GM12878 (cell line): Measurements from ENCODE around the gene TXNRD3.

Experiments
- CBFB ChIP-seq: IDR thresholded peaks from 2 replicates; pipeline ENCODE4 v1.6.1; 2016; ENCODE audit warnings: antibody characterized with exemption, low read depth
- CTCF ChIP-seq, 3 experiments: IDR thresholded peaks in 2 of 3; conservative IDR thresholded peaks in 1 of 3; 2 replicates each; pipeline ENCODE4 v1.5.1; 2011; ENCODE audit warnings: low read depth in 3 of 3, low read length in 3 of 3, mild to moderate bottlenecking in 3 of 3, control low read depth in 2 of 3, moderate library complexity in 2 of 3, inconsistent platforms in 1 of 3, mixed read lengths in 1 of 3; ENCODE audit not compliant: control insufficient read depth in 2 of 3, insufficient read depth in 1 of 3; ENCODE audit errors: extremely low read depth in 1 of 3
- EZH2 ChIP-seq: IDR thresholded peaks from 2 replicates; pipeline ENCODE4 v1.6.1; 2012; ENCODE audit warnings: low read depth, mild to moderate bottlenecking, control low read depth, inconsistent platforms, low read length, borderline replicate concordance; ENCODE audit not compliant: control insufficient read depth
- POLR2A ChIP-seq: IDR thresholded peaks from 2 replicates; pipeline ENCODE4 v1.6.1; 2011; ENCODE audit warnings: low read depth, mild to moderate bottlenecking, low read length
- RFX5 ChIP-seq: IDR thresholded peaks from 2 replicates; pipeline ENCODE4 v1.6.1; 2011; ENCODE audit warnings: low read depth, low read length, improper control_type of control experiment
- SUZ12 ChIP-seq: fragments of 200-600 bp; sonication (generic); IDR thresholded peaks from one replicate; pipeline ENCODE4 v1.6.1; 2018; ENCODE audit warnings: antibody characterized with exemption, mild to moderate bottlenecking; ENCODE audit not compliant: unreplicated experiment
- TF ChIP-seq, protein P1 (sequence below): IDR thresholded peaks from 2 replicates; pipeline ENCODE4 v1.6.1; 2012; ENCODE audit warnings: low read depth, low read length, improper control_type of control experiment

- TF ChIP-seq RFX5 (no peak), CBFB (no peak), SUZ12 (no peak), POLR2A (no peak), EZH2 (no peak), CTCF (IDR thresholded peaks at IDR 0.05 in 2 of 3, conservative IDR thresholded peaks at IDR 0.05 in 1 of 3; ENCODE audit: control insufficient read depth in 2 of 3, extremely low read depth in 1 of 3, insufficient read depth in 1 of 3, low read depth in 3 of 3, low read length in 3 of 3) (no peak)
- TF ChIP-seq, protein P1, sequence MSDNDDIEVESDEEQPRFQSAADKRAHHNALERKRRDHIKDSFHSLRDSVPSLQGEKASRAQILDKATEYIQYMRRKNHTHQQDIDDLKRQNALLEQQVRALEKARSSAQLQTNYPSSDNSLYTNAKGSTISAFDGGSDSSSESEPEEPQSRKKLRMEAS = no peak
Measured at GRCh38 chr3:126577261-126577660, 77.7 kb downstream of the TXNRD3 start.
